GM10248 (cell line): Measurements from ENCODE around the gene GUCY1A1.
"Not testable (repeated sequence)": the region's sequence is repeated elsewhere in the genome, so short reads cannot be mapped to it uniquely, and the experiment has no call there.

Source experiments
- CTCF ChIA-PET: fragments of 300-600 bp; sonication (Branson Sonifier 250); formaldehyde crosslinking; extraction: SDS; loops from one replicate; lab custom pipeline; 2021; ENCODE audit warnings: antibody characterized with exemption; lab: Yijun Ruan, JAX
- POLR2A ChIA-PET: fragments of 350-650 bp; sonication (Branson Sonifier 250); formaldehyde crosslinking; extraction: SDS; loops from one replicate; lab custom pipeline; 2020; ENCODE audit warnings: antibody characterized with exemption; lab: Yijun Ruan, JAX
- DNase-seq: peaks from one replicate; pipeline ENCODE4 v3.0.0; 2012; ENCODE audit errors: extremely low spot score
- CTCF ChIP-seq: IDR thresholded peaks from 2 replicates; pipeline ENCODE4 v1.5.1; 2012; ENCODE audit warnings: mild to moderate bottlenecking, low read depth; ENCODE audit errors: extremely low read depth, missing control alignments, control extremely low read depth

GUCY1A1 gene

DNA sequence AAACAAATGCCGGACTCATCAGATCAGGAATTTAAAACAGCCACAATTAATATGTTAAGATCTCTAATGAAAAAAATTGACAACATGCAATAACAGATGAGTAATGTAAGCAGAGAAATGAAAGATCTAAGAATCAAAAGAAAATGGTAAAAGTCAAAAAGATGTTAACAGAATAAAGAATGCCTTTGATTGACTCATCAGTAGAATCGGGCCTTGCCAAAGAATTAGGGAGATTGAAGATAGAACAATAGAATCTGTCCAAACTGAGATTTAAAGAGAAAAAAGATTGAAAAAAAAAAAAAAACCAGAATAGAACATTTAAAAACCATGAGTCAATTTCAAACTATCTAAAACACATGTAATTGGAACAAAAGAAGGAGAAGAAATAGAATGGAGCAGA, 25.9 kb upstream of the GUCY1A1 start:
- POLR2A ChIA-PET, result interaction anchor here (0.6 kb wide), 1 partner anchor 232 kb away, joined by 7 read pairs; no protein-coding TSS in a partner anchor
- CTCF ChIA-PET, result interaction anchor here (1.3 to 1.5 kb wide), 2 partner anchors 10 to 201 kb away, joined by 3 to 4 read pairs; no protein-coding TSS in a partner anchor
- DNase-seq, result no peak
- TF ChIP-seq CTCF, result no peak

DNA sequence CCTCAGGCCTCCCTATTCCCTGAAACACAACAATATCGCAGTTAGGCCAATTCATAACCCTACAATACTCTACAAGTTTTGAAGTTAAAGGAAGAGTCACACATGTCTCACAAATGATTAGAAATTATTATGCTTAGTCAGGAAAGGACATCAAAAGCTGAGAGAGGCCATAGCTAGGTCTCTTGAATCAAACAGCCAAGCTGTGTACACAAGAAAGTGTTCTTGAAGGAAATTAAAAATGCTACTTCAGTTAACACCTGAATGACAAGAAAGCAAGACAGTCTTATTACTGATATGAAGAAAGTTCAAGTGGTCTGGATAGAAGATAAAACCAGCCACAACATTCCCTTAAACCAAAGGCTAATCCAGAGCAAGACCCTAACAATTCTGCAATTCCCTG, 23.6 kb upstream of the GUCY1A1 start:
- CTCF ChIA-PET, result interaction anchor here (0.9 to 1.8 kb wide), 5 partner anchors 9 to 17 kb away, joined by 3 to 7 read pairs (median 3); no protein-coding TSS in a partner anchor
- POLR2A ChIA-PET, result no interaction called here

DNA sequence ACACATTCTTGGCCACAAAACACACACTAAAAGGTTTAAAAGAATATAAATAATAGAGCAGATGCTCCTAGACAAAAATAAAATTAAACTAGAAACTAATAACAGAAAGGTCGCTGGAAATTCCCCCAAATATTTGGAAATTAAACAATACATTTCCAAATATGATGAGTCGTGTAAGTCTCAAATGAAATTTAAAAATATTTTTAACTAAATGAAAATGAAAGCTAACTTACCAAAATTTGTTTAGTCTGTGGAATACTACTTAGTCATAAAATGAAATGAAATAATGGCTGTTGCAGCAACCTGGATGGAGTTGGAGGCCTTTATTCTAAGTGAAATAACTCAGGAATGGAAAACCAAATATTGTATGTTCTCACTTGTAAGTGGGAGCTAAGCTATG, 20.6 kb upstream of the GUCY1A1 start:
- TF ChIP-seq CTCF, result no peak
- CTCF ChIA-PET, result interaction anchor here (0.9 to 1.5 kb wide), 3 partner anchors 11 to 28 kb away, joined by 3 read pairs; no protein-coding TSS in a partner anchor
- POLR2A ChIA-PET, result no interaction called here

More for the DNA sequence above, 23.6 kb upstream of the GUCY1A1 start:
- no peak for TF ChIP-seq CTCF
- DNase-seq, result no peak

GRCh38 chr4:155650785-155651184, 15.9 kb upstream of the GUCY1A1 start:
- POLR2A ChIA-PET, DNase-seq: not testable (repeated sequence)
- CTCF ChIA-PET, result interaction anchor here (1.0 to 1.8 kb wide), 4 partner anchors 10 to 160 kb away, joined by 3 to 13 read pairs (median 4); no protein-coding TSS in a partner anchor

More for the DNA sequence above, 20.6 kb upstream of the GUCY1A1 start:
- no peak for DNase-seq

DNA sequence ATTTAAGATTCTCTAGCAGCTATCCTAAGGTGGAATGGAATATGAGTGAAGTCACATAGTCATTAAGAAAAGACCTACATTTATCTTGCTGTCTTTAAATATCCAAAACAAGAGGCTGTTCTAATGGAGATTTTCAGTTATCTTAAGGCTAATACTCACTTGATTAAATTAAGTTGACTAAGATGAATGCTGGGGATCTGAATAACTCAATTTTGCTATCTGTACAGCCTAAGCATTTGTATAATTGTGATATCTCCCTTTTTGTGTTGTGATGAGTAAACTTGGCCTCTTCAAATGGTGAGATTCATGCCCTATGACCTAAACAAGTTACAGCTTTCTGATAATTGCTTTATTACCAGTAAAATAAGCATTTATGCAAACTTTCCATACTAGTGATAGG, 13.6 kb upstream of the GUCY1A1 start:
- no peak for TF ChIP-seq CTCF
- ChIA-PET POLR2A (no interaction called here), CTCF (no interaction called here)
- no peak for DNase-seq

DNA sequence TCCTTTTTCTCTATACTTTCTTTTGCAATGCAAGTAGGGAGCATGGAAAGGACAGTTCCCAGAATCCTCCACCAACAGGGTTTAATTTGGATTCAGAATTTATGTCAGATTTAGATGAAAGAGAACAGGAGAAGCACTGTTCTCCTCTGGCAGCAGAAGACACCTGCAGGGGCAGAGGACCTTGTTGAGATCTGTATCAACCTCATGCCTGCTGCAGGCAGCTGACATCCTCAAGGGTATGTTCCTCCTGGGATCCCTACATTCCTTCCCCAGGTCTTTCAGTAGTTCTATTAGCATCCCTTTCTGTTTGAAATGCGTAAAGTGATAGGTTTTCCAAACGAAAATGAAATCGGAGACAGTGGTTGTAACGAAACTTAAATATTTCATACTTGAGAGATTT, 10.6 kb upstream of the GUCY1A1 start:
- POLR2A ChIA-PET, result no interaction called here
- DNase-seq, result no peak
- TF ChIP-seq CTCF, result no peak
- CTCF ChIA-PET, result no interaction called here

- ChIA-PET POLR2A (no interaction called here), CTCF (no interaction called here)
- DNase-seq, result no peak
- no peak for TF ChIP-seq CTCF
These were observed 9.5 kb upstream of the GUCY1A1 start for GRCh38 chr4:155657169-155657568.
